Astrocyte (in vitro differentiated cells and primary cell): ENCODE results near the gene COL5A2.

Source experiments
- EZH2 ChIP-seq: IDR thresholded peaks from 2 replicates; pipeline ENCODE4 v1.6.1; 2012; ENCODE audit warnings: mild to moderate bottlenecking, low read length, inconsistent platforms; ENCODE audit not compliant: insufficient read depth
- TF ChIP-seq, protein P1 (sequence below): IDR thresholded peaks from 2 replicates; pipeline ENCODE4 v1.5.1; 2011; ENCODE audit warnings: low read depth, mild to moderate bottlenecking, inconsistent platforms, low read length, moderate library complexity; ENCODE audit not compliant: insufficient read depth

- TF ChIP-seq, protein P1, sequence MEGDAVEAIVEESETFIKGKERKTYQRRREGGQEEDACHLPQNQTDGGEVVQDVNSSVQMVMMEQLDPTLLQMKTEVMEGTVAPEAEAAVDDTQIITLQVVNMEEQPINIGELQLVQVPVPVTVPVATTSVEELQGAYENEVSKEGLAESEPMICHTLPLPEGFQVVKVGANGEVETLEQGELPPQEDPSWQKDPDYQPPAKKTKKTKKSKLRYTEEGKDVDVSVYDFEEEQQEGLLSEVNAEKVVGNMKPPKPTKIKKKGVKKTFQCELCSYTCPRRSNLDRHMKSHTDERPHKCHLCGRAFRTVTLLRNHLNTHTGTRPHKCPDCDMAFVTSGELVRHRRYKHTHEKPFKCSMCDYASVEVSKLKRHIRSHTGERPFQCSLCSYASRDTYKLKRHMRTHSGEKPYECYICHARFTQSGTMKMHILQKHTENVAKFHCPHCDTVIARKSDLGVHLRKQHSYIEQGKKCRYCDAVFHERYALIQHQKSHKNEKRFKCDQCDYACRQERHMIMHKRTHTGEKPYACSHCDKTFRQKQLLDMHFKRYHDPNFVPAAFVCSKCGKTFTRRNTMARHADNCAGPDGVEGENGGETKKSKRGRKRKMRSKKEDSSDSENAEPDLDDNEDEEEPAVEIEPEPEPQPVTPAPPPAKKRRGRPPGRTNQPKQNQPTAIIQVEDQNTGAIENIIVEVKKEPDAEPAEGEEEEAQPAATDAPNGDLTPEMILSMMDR, result no peak
- TF ChIP-seq EZH2, result no peak
Observed at GRCh38 chr2:189213250-189213649, 33.7 kb upstream of the COL5A2 start.
